HepG2 (cell line): ENCODE measurements around the gene TULP4. TPM values are rescaled to one million over a fixed set of nuclear protein-coding genes. Genes with fewer than 3 reads are reported as not detected.

Experiments
- ATAC-seq: fragments of 200-7000 bp; cut with Tn5 transposase; 3 replicates; pipeline ENCODE4 v1.9.1; 2020; ENCODE audit warnings: mild to moderate bottlenecking, moderate library complexity
- BruUV-seq: library from RNA; stranded (reverse); fragments of 400-500 nt; replicated peaks from 2 replicates; lab custom pipeline; 2021; lab: Mats Ljungman, UMichigan
- CTCF ChIA-PET: fragments of 300-600 bp; formaldehyde crosslinking; extraction: SDS; loops from one replicate; lab custom pipeline; 2021; ENCODE audit warnings: low total read pairs, inconsistent platforms, low intra/inter-chr PET ratio; lab: Yijun Ruan, JAX
- POLR2A ChIA-PET: fragments of 350-600 bp; sonication (Branson Sonifier 250); formaldehyde crosslinking; loops from one replicate; lab custom pipeline; 2020; ENCODE audit warnings: antibody characterized with exemption, inconsistent platforms; lab: Yijun Ruan, JAX
- DNase-seq: peaks from one replicate; pipeline ENCODE4 v3.0.0-alpha.2; 2015; ENCODE audit warnings: low spot score
- FAIRE-seq: peaks from 3 replicates; lab custom pipeline; 2011; peaks lifted over from hg19 to GRCh38; lab: Jason Lieb, UNC
- H2AFZ ChIP-seq: one replicate; pipeline ENCODE4 v1.6.1; 2011; ENCODE audit warnings: low read length, inconsistent platforms
- H3K27ac ChIP-seq: fragments of 300-600 bp; 3 replicates; pipeline ENCODE4 v1.8.0; 2011; ENCODE audit warnings: mixed run types, mild to moderate bottlenecking, mixed read lengths, low read length, inconsistent platforms; ENCODE audit not compliant: insufficient read depth; ENCODE audit errors: extremely low read length
- H3K27me3 ChIP-seq, 2 experiments: fragments of 200-600 bp in 1 of 2; 2 replicates in 1 of 2; 3 replicates in 1 of 2; pipeline versions ENCODE4 v1.6.0 to v1.8.0; 2011; ENCODE audit warnings: low read length in 2 of 2, mild to moderate bottlenecking in 2 of 2, moderate library complexity in 2 of 2, inconsistent platforms in 1 of 2; ENCODE audit not compliant: insufficient read depth in 2 of 2, control insufficient read depth in 1 of 2
- H3K36me3 ChIP-seq, 2 experiments: fragments of 200-600 bp in 1 of 2; replicated peaks in 1 of 2; 2 replicates in 1 of 2; 3 replicates in 1 of 2; pipeline versions ENCODE4 v1.5.1 to v1.8.0; 2011; ENCODE audit warnings: low read length in 2 of 2, inconsistent platforms in 1 of 2; ENCODE audit not compliant: insufficient read depth in 2 of 2, control insufficient read depth in 1 of 2
- H3K4me1 ChIP-seq: 2 replicates; pipeline ENCODE4 v1.5.1; 2012; ENCODE audit warnings: low read length, inconsistent platforms; ENCODE audit not compliant: insufficient read depth
- H3K4me2 ChIP-seq: 2 replicates; pipeline ENCODE4 v1.6.0; 2011; ENCODE audit warnings: low read depth, low read length, inconsistent platforms
- H3K4me3 ChIP-seq, 3 experiments: fragments of 200-600 bp in 1 of 3; sonication (generic), shearing (Covaris generic) in 1 of 3; replicated peaks in 1 of 3; 2 replicates each; pipeline ENCODE4 v1.5.1; 2011 to 2016; ENCODE audit warnings: low read length in 3 of 3, inconsistent platforms in 2 of 3, low read depth in 2 of 3, mild to moderate bottlenecking in 2 of 3, control low read depth in 1 of 3, mixed read lengths in 1 of 3; ENCODE audit not compliant: insufficient read depth in 1 of 3
- H3K79me2 ChIP-seq: one replicate; pipeline ENCODE4 v1.6.1; 2011; ENCODE audit warnings: low read length, inconsistent platforms; ENCODE audit not compliant: insufficient read depth
- H3K9ac ChIP-seq: 2 replicates; pipeline ENCODE4 v1.6.0; 2011; ENCODE audit warnings: mild to moderate bottlenecking, low read depth, low read length, inconsistent platforms; ENCODE audit not compliant: insufficient read depth
- H3K9me3 ChIP-seq: 2 replicates; pipeline ENCODE4 v1.5.1; 2012; ENCODE audit warnings: mild to moderate bottlenecking, low read length
- H4K20me1 ChIP-seq: 2 replicates; pipeline ENCODE4 v1.6.0; 2011; ENCODE audit warnings: inconsistent platforms, mild to moderate bottlenecking, low read length, moderate library complexity; ENCODE audit not compliant: insufficient read depth
- CREB3 ChIP-seq: sonication (generic); formaldehyde crosslinking; IDR thresholded peaks from 2 replicates; pipeline ENCODE4 v1.5.0; 2020; ENCODE audit warnings: missing genetic modification reagents
- DDIT3 ChIP-seq: sonication (generic); formaldehyde crosslinking; IDR thresholded peaks from 2 replicates; pipeline ENCODE4 v1.4.0; 2020; ENCODE audit warnings: mild to moderate bottlenecking, missing genetic modification reagents
- ETV6 ChIP-seq: sonication (generic); formaldehyde crosslinking; conservative IDR thresholded peaks from 2 replicates; pipeline ENCODE4 v1.4.0; 2020; ENCODE audit warnings: missing genetic modification reagents
- GATAD1 ChIP-seq: IDR thresholded peaks from 2 replicates; pipeline ENCODE4 v1.6.1; 2016; ENCODE audit warnings: missing genetic modification reagents, missing compliant biosample characterization
- GMEB2 ChIP-seq: IDR thresholded peaks from 2 replicates; pipeline ENCODE4 v1.6.1; 2016; ENCODE audit warnings: missing biosample characterization, missing genetic modification reagents, low read depth
- SALL2 ChIP-seq: sonication (generic); formaldehyde crosslinking; IDR thresholded peaks from 2 replicates; pipeline ENCODE4 v1.8.1; 2023; ENCODE audit warnings: mild to moderate bottlenecking, missing genetic modification reagents, inconsistent platforms
- TOE1 ChIP-seq: sonication (generic); formaldehyde crosslinking; IDR thresholded peaks from 2 replicates; pipeline ENCODE4 v1.4.0; 2020; ENCODE audit warnings: mild to moderate bottlenecking, missing genetic modification reagents
- ZFYVE20 ChIP-seq: sonication (generic); formaldehyde crosslinking; IDR thresholded peaks from 2 replicates; pipeline ENCODE4 v1.8.0; 2023; ENCODE audit warnings: low read depth, mild to moderate bottlenecking, moderate library complexity, missing genetic modification reagents, borderline replicate concordance
- ZNF232 ChIP-seq: sonication (generic); formaldehyde crosslinking; IDR thresholded peaks from 2 replicates; pipeline ENCODE4 v1.4.0; 2020; ENCODE audit warnings: missing genetic modification reagents, borderline replicate concordance
- ZNF256 ChIP-seq: sonication (generic); formaldehyde crosslinking; conservative IDR thresholded peaks from 2 replicates; pipeline ENCODE4 v1.4.0; 2020; ENCODE audit warnings: missing genetic modification reagents
- ZNF3 ChIP-seq: IDR thresholded peaks from 2 replicates; pipeline ENCODE4 v1.7.0; 2017; ENCODE audit warnings: inconsistent platforms
- ZNF513 ChIP-seq: sonication (generic); formaldehyde crosslinking; conservative IDR thresholded peaks from 2 replicates; pipeline ENCODE4 v1.5.0; 2020; ENCODE audit warnings: missing genetic modification reagents
- ZNF724P ChIP-seq: sonication (generic); formaldehyde crosslinking; IDR thresholded peaks from 2 replicates; pipeline ENCODE4 v1.8.0; 2022; ENCODE audit warnings: missing genetic modification reagents, borderline replicate concordance
- ZNF841 ChIP-seq: sonication (generic); formaldehyde crosslinking; IDR thresholded peaks from 2 replicates; pipeline ENCODE4 v1.8.1; 2023; ENCODE audit warnings: missing genetic modification reagents, borderline replicate concordance
- WGBS: methylation state at CpG from one replicate; pipeline ENCODE4 v1.1.6; 2017; ENCODE audit warnings: low lambda C conversion rate; 5-methylcytosine and 5-hydroxymethylcytosine counted together
- in situ Hi-C: cut with HindIII; loops from 2 replicates; pipeline ENCODE4 v1.10.0; 2017; ENCODE audit warnings: low pct_unique_long_range_greater_than_20kb; ENCODE audit not compliant: extremely low pct_ligation_motif_present
- intact Hi-C: fragments of 100-400 bp; cut with micrococcal nuclease; formaldehyde crosslinking; loops from one replicate; pipeline ENCODE4 v1.10.0; 2022; ENCODE audit not compliant: unreplicated experiment
- polyA plus RNA-seq, 8 experiments: library from polyadenylated mRNA; depleted of rRNA in 3 of 8; stranded (reverse) in 7 of 8; unstranded in 1 of 8; fragments of >200 nt; fragmentation: Illumina TruSeq in 4 of 8; extraction: Trizol in 4 of 8; gene quantifications; 2 replicates each; pipeline versions ENCODE4 v1.2.1 to v1.2.3, GENCODE V29; 2011 to 2016; ENCODE audit warnings: low read depth in 4 of 8, missing spikeins in 1 of 8, mixed read lengths in 1 of 8; ENCODE audit not compliant: insufficient read depth in 1 of 8
- total RNA-seq, 5 experiments: library from RNA; depleted of rRNA; stranded (reverse); fragments of >200 nt; fragmentation: Illumina TruSeq; extraction: Trizol; gene quantifications; 2 replicates each; pipeline ENCODE4 v1.2.3, GENCODE V29; 2016; ENCODE audit warnings: low read depth in 1 of 5

Gene TULP4
- total and polyA plus RNA-seq, 2 of the 13 experiments (the other 11 are each of a cell fraction or from before 2014, with no cell fraction given): 21.1 to 122 TPM

GRCh38 chr6:158457616-158458278 lies 145.5 kb downstream of the TULP4 start:
- H4K20me1 ChIP-seq: no peaks in the 10 kb centered on the region
- ChIA-PET POLR2A (no interaction called here), CTCF (no interaction called here)
- no peak for FAIRE-seq
- BruUV-seq: no TSS peak
- no peak for DNase-seq
- in situ Hi-C loops: no loop called here
- no peak overlapping the region for H2AFZ ChIP-seq
- peaks cover 5 to 53% of the 10 kb centered on the region in 2 experiments for H3K36me3 ChIP-seq
- no peaks in the 10 kb centered on the region for H3K27me3 ChIP-seq
- no peak for ATAC-seq
- TF ChIP-seq ZNF3 (CRISPR knock-in tag) (no peak), GATAD1 (CRISPR knock-in tag) (no peak), SALL2 (CRISPR knock-in tag) (no peak), DDIT3 (CRISPR knock-in tag) (no peak), TOE1 (CRISPR knock-in tag) (no peak), ZNF841 (CRISPR knock-in tag) (no peak), ZNF724P (CRISPR knock-in tag) (no peak), ZNF513 (CRISPR knock-in tag) (no peak), ZNF232 (CRISPR knock-in tag) (no peak), GMEB2 (CRISPR knock-in tag) (no peak), CREB3 (CRISPR knock-in tag) (no peak), ZNF256 (no peak), ZFYVE20 (CRISPR knock-in tag) (no peak), ETV6 (CRISPR knock-in tag) (no peak)
- H3K9ac ChIP-seq: no peak overlapping the region
- H3K4me3 ChIP-seq: no peak overlapping the region
- H3K27ac ChIP-seq: no peak overlapping the region
- 95% methylated on average over 4 of the region's 4 CpGs for WGBS
- no peaks in the 10 kb centered on the region for H3K79me2 ChIP-seq
- H3K9me3 ChIP-seq: no peaks in the 10 kb centered on the region
- H3K4me2 ChIP-seq: no peak overlapping the region
- intact Hi-C loops: no loop called here
- no peaks in the 10 kb centered on the region for H3K4me1 ChIP-seq
